Transverse colon (tissue), 4 donors: ENCODE data around the gene ACSS1.

Experiments used
- CTCF ChIP-seq, 5 experiments: fragments of 200-600 bp in 3 of 5; fragments of 450-650 bp in 2 of 5; sonication (generic) in 3 of 5; IDR thresholded peaks; 1 replicate in 2 of 5; 2 replicates in 3 of 5; pipeline ENCODE4 v1.5.1; 2016 to 2017; ENCODE audit warnings: antibody characterized with exemption in 5 of 5, inconsistent platforms in 3 of 5, mild to moderate bottlenecking in 2 of 5, moderate library complexity in 1 of 5
- EP300 ChIP-seq: sonication (generic); formaldehyde crosslinking; IDR thresholded peaks from one replicate; pipeline ENCODE4 v1.6.1; 2017; ENCODE audit warnings: antibody characterized with exemption, low read depth
- POLR2AphosphoS5 ChIP-seq, 3 donors: sonication (generic); formaldehyde crosslinking; IDR thresholded peaks; one replicate each; pipeline ENCODE4 v1.6.1; 2016; ENCODE audit warnings: antibody characterized with exemption in 3 of 3

GRCh38 chr20:24959591-24960301, 98.2 kb downstream of the ACSS1 start:
- TF ChIP-seq EP300 (no peak), CTCF (IDR thresholded peaks at IDR 0.05) (no peak), POLR2AphosphoS5 (IDR thresholded peaks at IDR 0.05) (no peak)
